Epidermal melanocyte (primary cell): ENCODE measurements around the gene WNK4.

ENCODE experiments used
- DNase-seq: peaks from one replicate; pipeline ENCODE4 v3.0.0; 2011; ENCODE audit warnings: low spot score; ENCODE audit not compliant: insufficient read length

The WNK4 gene

GRCh38 chr17:42833767-42834422 lies 53.5 kb downstream of the WNK4 start:
- DNase-seq: no peak

- DNase-seq: no peak
Observed at GRCh38 chr17:42835732-42836131, 55.3 kb downstream of the WNK4 start.

GRCh38 chr17:42841975-42842685 lies 61.7 kb downstream of the WNK4 start:
- DNase-seq: no peak

GRCh38 chr17:42843358-42843934 lies 63.0 kb downstream of the WNK4 start:
- DNase-seq: peak; percentile 91

- DNase-seq: no peak
Observed at GRCh38 chr17:42844271-42844670, 63.9 kb downstream of the WNK4 start, which contains the start of gene AOC2. AOC2 (plus strand) TSS chr17:42844580; CDS start chr17:42844627, 47 bp downstream.

GRCh38 chr17:42844761-42845555 lies 64.5 kb downstream of the WNK4 start:
- no peak for DNase-seq

- no peak for DNase-seq
Observed at GRCh38 chr17:42845556-42845917, 65.1 kb downstream of the WNK4 start.

- peak; percentile 14 for DNase-seq
Observed at GRCh38 chr17:42845918-42846593, 65.6 kb downstream of the WNK4 start.
